Neural progenitor cell (in vitro differentiated cells): Measurements from ENCODE around the gene SFMBT2.

Source experiments
- CTCF ChIP-seq: fragments of 200-600 bp; sonication (generic); IDR thresholded peaks from 2 replicates; pipeline ENCODE4 v1.5.1; 2017; ENCODE audit warnings: antibody characterized with exemption, mild to moderate bottlenecking
- EZH2phosphoT487 ChIP-seq: fragments of 200-600 bp; sonication (generic); IDR thresholded peaks from 2 replicates; pipeline ENCODE4 v1.6.1; 2017; ENCODE audit warnings: antibody characterized with exemption

DNA sequence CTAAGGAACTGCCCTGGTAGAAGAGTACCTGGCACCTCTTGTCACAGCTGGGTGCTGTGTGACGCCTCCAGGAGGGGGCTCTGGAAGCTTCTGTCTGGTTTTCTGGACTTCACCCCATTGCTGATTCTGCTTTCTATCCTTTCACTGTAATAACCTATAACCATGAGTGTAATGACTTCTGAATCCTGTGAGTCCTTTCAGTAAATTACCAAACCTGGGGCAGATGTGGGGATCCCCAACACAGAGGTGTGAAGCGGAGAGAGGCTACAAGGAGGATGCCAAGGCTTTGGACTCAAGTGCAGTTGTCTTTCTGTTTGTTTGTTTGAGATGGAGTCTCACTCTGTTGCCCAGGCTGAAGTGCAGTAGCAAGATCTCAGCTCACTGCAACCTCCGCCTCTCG is 143.7 kb downstream of the SFMBT2 start:
- TF ChIP-seq CTCF (no peak), EZH2phosphoT487 (no peak)
